Central memory CD4-positive, alpha-beta T cell (primary cell): ENCODE results near the gene PCSK5.
"Not testable (repeated sequence)": the region's sequence is repeated elsewhere in the genome, so short reads cannot be mapped to it uniquely, and the experiment has no call there.

Experiments used
- DNase-seq: peaks from one replicate; pipeline ENCODE4 v3.0.0; 2022

The PCSK5 gene

DNA sequence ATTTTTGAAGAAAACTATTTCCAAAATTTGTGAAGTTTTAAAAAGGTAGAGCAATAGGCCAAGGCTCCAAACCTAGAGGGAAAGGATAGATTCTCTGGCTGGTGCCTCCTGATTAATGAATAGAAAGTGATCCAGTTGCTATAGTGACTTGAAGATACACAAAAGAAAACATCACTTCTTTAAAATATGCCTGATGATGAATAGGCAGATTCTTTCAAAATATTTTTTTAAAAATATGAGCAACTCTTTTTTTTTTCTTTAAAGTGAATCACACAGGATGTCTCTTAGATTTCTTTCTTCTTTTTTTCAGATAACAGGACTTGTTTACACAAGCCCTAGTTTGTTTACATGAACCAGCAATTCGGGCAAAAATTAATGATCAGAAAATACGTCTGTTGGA lies 379.3 kb downstream of the PCSK5 start:
- DNase-seq, result no peak

DNA sequence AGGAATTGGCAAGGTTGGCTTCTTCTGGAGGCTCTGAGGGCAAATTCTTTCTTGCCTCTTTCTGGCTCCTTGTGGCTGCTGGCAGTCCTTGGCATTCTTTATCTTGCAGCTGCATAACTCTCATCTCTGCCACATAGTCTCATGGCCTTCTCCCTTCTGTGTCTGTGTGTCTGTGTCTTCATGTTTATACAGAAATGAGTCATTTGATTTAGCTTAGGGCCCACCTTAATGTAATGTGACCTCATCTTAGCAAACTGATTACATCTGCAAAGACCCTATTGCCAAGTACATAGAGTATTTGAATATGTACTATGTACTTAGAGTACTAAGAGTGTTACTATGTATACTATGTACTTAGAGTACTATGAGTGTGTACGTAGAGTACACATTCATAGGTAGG lies 381.3 kb downstream of the PCSK5 start:
- no peak for DNase-seq

DNA sequence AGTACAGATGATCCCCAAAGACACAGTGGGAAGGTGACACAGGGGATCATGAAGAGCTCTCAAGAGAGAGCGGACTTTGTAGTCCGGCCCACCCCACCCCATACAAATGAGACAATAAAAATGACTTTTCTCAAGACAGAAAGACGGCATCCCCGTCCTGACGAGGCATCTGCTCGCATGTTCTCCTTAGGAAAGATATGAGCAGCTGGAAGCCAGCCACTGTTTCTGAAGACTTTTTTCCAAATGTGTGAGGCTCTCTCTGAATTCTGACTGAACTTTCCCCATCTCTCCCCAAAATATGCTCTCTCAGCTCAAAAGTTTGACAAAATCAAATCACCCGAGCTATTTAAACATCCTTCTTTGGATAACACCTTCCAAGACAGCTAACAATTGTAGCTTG lies 398.6 kb downstream of the PCSK5 start:
- DNase-seq, result no peak

DNA sequence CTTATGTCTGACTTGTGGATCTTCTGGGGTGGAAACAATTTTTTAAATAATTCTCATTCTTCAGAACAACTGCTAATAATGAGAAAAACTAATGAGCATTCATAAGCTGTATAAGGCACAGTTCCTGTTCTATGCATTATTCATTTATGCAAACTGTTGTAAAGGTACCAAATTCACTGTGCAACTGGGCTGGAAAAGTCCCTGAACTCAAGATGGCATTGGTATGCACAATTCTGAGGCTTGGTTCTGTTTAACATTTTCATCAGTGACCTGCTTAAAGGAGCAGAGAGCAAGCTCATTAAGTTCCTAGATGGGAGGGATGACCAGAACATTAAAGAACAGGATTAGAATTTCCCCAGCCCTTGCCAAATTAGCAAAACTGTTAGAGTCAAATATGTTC lies 399.2 kb downstream of the PCSK5 start:
- no peak for DNase-seq

DNA sequence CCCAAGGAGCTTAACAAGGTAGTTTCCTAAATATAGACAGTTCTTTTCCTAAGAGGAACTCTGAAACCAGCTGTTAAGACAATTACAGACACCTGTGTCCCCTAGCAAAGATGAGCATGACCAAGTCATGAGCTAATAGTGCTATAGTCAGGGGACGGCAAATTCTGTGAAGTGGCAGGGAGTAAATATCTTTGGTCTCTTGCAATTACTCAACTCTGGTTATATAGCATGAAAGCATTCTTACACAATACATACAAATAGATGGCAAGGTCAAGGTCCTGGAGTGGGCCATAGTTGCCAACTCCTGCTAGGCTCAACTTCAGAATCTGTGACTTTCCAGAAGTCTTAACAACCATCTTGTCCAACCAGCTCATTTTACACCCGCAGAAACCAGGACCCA lies 400.1 kb downstream of the PCSK5 start:
- DNase-seq, result no peak

DNA sequence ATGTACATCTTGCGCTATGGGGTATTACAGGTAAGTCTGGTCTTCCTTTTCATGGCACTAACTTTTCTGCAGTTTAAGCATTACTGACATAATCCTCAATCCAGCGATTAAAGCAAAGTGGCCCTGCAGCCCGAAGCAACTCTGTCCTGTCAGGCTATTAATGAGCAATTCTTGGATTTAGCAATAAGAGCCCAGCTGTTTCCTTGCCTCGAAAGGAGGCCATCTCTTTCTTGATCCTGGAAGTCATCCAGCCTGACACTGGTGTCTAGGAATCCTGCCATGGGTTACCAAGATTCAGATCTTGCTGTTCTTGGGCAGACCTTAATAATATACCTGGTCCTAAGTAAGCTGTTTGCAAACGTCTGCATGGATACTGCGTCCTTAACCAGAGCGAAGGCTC lies 401.8 kb downstream of the PCSK5 start:
- DNase-seq, result no peak

DNA sequence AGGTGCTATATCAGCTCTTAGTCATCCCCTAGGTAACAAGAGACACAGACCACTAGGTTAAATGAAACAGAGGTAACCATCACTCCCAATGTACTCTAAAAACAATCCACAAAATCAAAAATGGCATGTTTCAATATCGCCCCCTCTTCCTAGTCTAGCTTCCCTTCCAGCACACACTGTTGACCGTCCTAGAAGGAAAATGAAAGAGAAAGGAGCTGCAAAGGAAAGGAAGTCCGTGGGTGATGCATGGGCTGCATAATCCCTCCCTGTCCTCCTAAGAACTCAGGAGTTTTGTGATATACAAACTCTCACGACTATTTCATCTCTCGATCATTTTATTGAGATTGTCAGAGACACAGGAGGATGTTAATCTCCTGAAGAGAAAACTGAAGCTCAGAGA lies 402.2 kb downstream of the PCSK5 start:
- no peak for DNase-seq

DNA sequence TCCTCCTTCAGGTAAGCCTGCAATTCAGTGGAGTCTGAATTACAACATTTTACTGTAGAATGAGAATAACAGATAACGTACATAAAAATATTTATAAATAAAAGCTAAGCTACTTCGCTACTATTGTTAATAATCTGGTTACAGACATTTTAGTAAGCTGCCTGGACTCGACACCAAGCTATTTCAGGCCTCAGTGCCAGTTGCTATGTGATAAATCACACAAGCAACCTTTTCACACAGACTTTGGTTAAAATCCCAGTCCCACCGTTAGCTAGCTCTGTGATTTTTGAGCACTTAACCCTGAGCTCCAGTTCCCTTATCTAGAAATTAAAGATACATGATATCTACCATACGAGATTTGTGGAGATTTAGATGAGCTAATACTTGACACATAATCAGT lies 403.8 kb downstream of the PCSK5 start:
- DNase-seq, result no peak

DNA sequence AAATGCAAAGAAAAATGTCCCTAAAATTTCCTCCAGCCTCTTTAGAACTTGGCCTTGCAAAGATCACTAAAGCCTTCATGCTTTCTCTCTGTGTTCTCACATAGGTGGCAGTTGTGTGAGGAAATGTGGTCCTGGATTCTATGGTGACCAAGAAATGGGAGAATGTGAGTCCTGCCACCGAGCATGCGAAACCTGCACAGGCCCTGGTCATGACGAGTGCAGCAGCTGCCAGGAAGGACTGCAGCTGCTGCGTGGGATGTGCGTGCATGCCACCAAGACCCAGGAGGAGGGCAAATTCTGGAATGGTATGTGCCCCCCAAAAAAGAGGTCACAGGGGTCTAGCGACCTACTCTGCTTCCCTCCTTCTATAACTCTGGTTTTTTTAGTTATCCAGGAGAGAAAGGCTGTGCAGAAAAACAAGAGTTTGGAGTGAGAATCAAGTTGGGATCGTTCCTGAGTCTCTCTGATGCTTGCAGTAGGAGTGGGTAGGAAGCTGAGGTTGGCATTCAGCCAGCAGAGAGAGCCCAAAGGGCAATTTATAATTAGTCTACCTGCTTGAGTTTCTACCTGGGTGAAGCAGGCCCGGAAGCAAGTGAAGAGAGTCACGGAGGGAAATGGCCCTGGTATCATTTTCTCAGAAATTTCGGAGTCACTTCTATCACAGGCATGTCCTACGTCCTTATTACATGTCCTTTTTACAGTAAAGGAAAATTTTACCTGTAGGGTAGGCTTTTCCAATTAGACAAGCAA lies 406.3 kb downstream of the PCSK5 start:
- no peak for DNase-seq

DNA sequence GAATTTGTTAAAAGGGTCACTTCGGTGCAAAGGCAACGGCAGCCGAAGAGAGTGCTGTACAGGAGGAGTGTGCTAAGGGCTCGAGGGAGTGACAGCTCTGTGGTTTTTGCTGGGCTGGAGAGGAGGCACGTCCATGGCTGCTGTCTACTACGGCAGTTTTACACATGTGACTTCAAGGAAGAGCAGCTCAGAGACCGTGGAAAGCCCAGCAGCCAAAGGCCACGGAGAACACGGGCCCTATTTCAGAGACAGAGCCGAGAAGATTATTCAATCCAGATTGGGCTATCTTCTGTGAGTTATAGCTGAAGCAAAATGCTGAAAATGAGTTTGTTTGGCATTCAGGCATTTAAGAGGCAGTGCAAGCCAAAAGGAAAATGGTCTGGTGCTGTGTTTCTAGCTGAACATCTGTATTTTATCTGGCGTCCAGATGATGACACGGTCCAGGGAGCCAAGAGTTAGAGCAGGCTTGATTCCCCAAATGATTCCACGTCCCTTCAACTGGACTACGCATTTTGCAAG lies 407.3 kb downstream of the PCSK5 start:
- DNase-seq, result no peak

DNA sequence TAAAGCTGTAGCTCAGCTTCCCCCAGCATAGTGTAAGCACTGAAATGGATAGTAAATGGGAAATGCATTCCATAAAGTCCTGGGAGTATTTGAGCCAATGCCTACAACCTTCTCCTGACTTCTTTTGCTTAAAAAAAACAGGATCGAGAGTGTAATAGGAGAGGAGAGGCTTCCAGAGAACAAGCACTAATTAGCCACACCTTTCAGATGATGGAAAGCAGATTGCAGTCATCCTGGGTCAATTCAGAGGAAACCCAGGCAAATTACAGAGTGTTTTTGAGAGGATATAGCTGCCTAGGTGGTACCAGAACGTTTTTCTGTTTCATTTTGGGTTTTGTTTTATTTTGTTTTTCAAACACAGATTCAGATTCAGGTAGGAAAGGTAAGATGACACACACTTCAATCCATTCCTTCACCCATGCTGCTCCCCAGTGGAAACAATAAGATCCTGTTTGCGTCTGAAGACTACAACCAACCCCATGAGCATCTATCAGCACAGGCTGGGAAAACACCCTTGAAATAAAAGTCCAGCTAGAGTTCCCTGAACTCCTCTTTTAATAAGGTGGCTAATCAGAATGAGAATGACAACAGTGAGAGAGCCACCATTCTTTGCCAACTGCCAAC lies 408.2 kb downstream of the PCSK5 start:
- no peak for DNase-seq

DNA sequence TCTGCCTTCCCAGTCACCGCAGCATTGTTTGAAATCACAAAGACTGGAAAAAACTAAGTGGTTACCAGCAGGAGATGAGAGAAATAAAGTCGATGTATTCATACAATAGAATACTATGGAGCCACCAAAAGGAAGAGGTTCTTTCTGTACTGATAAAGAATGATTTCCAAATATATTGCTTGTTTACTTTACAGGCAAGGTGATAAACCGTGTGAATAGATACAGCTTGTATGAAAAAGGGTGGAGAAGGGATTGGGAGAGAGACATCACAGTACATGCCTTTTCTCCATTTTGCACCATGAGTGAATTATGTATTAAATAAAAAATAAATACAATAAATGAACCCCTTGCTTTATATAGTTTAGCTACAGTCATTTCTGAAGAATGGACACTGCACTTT lies 412.1 kb downstream of the PCSK5 start:
- no peak for DNase-seq

DNA sequence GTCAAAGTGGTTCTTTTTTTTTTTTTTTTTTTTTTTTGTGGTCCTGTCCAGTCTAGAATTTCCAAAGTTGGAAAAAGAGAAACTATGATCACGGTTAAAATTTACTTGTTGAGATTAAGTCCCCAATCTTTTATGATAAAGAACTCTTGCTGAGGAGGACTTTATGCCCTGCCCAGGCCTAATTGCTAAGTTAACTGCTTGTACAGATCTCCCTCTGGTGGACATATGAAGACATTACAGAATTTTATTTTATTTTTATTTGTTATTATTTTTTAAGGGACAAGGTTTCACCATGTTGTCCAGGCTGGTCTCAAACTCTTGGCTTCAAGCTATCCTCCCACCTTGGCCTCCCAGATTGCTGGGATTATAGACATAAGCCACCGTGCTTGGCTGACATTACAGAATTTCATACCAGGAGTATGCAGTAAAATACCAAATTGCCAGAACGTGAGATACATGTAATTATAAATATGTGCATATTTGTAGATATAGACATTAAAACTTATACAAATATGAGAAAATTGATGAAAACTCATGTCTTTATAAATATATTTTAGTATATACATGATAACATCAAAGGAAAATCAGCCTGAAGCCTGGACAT lies 412.6 kb downstream of the PCSK5 start:
- DNase-seq, result peak; percentile 40

DNA sequence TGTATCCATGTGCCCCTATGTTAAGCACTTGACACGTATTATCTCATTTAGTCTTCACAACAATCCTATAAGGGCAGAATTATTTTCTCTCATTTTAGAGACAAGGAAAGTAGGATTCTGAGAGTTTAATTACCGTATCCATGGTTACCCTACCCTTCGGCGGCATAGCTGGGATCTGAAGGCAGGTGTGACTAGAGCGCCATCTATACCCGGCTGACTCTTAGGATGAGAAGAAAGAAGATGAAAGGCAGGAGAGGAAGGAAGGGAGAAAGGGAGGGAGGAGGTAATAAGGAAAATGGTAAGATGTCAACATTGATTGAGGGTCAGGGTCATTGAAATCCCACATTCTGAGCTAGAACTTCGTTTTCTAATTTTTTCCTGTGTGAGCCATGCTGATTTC lies 416.6 kb downstream of the PCSK5 start:
- not testable (repeated sequence) for DNase-seq

DNA sequence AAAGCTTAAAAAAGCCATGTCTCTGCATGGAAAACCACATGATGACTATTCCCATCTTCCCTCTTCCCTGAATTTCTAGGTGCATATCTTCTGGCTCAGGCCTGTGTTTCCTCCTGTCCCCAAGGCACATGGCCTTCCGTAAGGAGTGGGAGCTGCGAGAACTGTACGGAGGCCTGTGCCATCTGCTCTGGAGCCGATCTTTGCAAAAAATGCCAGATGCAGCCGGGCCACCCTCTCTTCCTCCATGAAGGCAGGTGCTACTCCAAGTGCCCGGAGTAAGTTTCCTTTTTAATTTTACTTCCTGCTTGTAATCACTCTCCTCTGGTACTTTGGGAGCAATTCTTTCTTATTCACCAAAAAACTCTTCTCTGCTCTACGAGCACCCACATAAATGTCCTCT lies 420.1 kb downstream of the PCSK5 start:
- DNase-seq, result no peak

DNA sequence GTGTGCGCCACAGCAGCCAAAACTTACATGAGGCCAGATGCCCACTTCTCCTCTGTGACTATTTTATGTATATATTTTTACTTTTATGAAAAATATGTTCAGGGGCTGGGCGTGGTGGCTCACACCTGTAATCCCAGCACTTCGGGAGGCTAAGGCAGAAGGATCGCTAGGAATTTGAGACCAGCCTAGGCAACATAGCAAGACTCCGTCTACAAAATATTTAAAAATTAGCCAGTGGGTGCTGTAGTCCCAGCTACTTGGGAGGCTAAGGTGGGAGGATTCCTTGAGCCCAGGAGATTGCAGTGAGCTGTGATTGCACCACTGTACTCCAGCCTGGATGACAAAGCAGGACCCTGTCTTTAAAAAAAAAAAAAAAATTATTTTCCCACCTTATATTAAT lies 420.5 kb downstream of the PCSK5 start:
- no peak for DNase-seq

DNA sequence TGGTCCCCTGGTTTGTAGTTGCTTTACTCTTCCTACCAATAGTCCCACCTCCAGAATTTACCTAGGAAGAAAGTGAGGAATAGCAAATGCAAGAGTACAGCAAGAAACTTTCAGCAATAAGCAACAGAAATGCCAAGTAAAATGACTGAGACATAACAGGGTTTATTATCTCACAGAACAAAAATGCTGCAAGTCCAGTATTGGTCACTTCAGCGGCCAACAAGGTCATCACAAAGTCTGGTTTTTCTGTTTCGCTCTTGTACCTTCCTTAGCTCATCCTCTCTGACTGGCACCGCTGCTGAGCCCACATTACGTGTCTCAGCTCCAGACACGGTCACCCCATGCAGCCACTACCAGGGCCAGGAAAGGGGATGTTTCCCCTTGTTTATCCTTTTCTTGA lies 421.1 kb downstream of the PCSK5 start:
- DNase-seq, result no peak

DNA sequence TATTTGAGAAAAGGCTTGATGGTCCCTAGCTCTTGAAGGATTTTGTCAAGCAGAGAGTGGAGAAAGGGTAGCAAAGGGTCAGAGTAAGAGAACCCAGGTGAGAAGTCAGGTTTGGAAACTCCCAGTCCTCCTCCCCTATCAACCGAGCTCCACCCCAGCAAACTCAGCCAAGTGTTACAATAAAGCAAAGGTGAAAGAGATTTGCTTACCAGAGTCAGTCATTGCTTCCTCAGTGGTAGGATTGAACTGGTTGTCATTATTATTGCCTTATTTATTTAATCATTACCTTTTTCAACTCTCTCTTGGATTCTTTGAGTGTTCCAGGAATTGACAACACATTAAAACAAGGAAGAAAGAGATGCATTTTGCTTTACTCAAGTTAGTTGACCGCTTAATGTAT lies 423.3 kb downstream of the PCSK5 start:
- no peak for DNase-seq

DNA sequence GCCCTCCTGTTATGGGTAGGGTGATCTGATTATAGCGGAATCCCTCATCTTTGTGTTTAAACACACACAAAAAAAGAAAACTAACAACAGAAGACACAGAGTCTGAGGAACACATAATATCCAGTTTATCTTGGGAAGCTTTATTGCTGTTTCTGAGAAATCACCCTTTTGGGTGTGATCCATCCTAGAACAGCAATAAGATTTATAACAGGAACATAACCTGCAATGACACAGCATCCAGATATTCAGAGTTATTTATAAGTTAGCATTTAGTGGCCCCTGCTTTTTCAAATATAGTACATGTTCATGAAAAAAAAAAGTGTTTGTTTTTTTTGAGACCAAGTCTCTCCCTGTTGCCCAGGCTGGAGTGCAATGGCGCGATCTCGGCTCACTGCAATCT lies 423.8 kb downstream of the PCSK5 start:
- no peak for DNase-seq

DNA sequence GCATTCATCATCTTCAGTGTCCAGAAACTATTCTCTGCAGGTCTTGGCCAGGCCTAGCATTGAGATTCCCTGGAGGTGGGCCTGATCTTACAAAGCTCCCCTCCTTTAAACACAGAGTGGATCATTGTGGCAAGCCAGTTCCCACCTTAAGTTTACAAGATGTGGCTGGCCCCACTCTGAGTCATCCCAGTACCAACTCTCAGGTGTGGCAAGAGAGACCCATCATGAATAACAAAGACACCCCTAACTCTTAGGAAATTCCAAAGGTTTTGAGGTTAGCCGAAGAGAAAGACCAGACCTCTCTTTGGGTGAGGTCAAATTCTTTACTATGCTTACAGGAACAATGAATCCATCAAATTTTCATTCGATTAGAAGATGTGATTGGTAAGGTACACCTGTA lies 425.6 kb downstream of the PCSK5 start:
- no peak for DNase-seq

DNA sequence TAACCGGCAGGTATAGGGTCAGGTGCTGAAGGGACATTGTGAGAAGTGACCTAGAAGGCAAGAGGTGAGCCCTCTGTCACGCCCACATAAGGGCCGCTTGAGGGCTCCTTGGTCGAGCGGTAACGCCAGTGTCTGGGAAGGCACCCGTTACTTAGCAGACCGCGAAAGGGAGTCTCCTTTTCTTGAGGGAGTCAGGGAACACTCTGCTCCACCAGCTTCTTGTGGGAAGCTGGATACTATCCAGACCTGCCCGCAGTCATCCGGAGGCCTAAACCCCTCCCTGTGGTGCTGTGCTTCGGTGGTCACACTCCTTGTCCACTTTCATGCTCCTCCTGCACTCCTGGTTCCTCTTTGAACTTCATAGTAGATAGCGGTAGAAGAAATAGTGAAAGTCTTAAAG lies 429.0 kb downstream of the PCSK5 start:
- DNase-seq, result not testable (repeated sequence)

DNA sequence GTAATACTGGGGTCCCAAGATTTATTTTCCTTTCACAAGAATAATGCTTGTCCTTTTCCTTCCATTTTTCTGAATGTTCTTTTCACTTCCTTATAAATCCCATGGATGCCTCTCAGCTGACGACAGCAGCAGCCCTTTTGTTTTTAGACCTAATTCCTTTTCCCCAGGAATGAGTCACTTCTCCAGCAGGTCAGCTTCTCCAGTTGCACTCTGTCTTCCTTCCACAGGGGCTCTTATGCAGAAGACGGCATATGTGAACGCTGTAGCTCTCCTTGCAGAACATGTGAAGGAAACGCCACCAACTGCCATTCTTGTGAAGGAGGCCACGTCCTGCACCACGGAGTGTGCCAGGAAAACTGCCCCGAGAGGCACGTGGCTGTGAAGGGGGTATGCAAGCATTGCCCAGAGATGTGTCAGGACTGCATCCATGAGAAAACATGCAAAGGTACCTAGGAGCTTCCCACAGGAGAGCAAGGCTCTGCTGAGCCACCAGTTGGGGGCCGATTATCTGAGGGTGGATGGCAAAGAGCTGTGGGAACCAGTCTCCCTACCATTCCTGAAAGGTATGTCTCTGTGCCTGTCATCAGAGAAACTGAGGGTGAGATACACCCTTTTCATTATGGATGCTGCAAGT lies 430.8 kb downstream of the PCSK5 start:
- DNase-seq, result no peak

DNA sequence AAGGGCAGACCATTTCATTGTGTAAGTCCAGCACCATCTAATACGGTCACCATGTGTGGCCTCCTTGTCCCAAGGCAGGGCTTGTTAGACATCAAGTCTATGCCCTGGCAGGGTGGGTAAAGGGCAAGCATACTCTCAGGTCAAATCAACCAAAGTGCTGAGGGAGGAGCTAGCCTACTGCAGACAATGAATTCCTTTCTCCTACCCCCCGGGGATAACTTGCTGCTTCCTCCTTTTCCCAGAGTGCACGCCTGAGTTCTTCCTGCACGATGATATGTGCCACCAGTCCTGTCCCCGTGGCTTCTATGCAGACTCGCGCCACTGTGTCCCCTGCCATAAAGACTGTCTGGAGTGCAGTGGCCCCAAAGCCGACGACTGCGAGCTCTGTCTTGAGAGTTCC lies 432.3 kb downstream of the PCSK5 start:
- DNase-seq, result no peak

DNA sequence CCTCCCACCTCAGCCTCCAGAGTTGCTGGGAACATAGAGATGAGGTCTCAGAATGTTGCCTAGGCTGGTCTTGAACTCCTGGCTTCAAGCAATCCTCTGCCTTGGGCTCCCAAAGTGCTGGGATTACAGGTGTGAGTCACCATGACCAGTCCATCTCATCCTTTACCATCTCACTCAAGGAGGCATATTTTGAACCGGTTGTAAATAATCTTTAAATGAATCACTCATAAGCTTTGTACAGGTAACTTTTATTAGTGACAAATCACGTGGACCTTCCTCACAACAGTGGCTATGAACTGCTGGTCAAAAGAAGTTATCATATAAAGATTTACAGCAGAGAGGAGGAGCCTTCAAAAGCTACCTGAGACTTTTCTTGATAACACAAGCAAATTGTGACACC lies 433.0 kb downstream of the PCSK5 start:
- DNase-seq, result no peak
